ENCODE data around the gene REEP6. TPM values are rescaled to one million over a fixed set of nuclear protein-coding genes. Genes with fewer than 3 reads are reported as not detected.

The REEP6 gene
- polyA plus RNA-seq, 1 experiment, result 0.84 TPM

- POLR2A ChIA-PET, result no interaction called here
- CTCF ChIA-PET, result no interaction called here
These were observed 39.9 kb upstream of the REEP6 start for GRCh38 chr19:1450735-1451731.

DNA sequence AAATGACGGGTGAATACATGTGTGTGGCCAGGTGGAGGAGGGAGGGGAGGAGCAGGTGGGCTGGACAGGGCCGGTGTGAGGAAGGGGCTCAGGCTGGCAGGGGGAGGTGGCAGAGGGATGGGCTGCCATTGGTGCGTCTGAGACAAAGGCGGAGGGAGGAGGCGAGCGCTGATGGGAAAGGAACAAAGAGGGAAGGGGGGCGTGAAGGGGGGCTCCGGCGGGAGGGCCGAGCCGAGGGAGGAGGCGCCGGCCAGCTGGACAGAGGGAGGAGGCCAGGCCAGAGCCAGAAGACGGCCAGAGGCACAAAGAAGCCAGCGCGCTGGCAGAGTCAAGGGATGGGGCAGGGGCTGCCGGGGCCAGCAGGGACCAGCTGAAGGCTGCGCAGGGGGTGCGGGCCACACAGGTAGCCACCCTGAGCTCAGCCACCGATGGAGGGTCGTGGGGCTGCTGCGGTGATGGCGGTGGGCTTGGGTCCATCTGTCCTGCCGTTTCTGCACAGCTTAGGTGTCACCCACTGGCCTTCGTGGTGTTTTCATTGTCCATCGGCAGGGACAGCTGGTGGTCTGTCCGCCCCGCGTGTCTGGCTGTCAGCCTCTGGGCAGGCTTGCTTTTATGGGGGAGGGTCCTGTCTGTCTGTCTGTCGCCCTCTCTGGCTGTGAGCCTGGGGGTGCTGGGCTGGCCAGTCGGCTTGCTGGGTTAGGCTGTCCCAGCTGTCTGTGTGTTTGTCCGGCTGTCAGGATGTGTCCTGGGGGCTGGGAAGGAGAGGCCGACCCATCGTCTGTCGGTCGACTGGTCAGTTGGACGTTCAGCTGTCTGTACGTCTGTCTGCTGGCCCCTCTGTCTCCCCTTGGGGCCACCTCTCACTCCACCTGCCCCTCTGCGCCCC is 38.8 kb upstream of the REEP6 start:
- TF ChIP-seq, protein P1, sequence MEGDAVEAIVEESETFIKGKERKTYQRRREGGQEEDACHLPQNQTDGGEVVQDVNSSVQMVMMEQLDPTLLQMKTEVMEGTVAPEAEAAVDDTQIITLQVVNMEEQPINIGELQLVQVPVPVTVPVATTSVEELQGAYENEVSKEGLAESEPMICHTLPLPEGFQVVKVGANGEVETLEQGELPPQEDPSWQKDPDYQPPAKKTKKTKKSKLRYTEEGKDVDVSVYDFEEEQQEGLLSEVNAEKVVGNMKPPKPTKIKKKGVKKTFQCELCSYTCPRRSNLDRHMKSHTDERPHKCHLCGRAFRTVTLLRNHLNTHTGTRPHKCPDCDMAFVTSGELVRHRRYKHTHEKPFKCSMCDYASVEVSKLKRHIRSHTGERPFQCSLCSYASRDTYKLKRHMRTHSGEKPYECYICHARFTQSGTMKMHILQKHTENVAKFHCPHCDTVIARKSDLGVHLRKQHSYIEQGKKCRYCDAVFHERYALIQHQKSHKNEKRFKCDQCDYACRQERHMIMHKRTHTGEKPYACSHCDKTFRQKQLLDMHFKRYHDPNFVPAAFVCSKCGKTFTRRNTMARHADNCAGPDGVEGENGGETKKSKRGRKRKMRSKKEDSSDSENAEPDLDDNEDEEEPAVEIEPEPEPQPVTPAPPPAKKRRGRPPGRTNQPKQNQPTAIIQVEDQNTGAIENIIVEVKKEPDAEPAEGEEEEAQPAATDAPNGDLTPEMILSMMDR (IDR thresholded peaks at IDR 0.05; ENCODE audit: low read depth, low read length), result no peak
- no peak for DNase-seq (ENCODE audit: low read depth, low spot score)
- peaks cover 71% of the 10 kb centered on the region for H3K27me3 ChIP-seq (ENCODE audit: control insufficient read depth, insufficient read depth, low read length)
- CTCF ChIA-PET, result no interaction called here
- POLR2A ChIA-PET, result no interaction called here
- no peak overlapping the region for H3K27ac ChIP-seq (ENCODE audit: low read depth, low read length)
- peaks cover 10% of the 10 kb centered on the region; the same call in 1 of the 2 replicates for H3K9me3 ChIP-seq (ENCODE audit: control insufficient read depth, insufficient read depth, low read length)
- H3K4me3 ChIP-seq (ENCODE audit: low read depth, low read length), result no peak overlapping the region

More at GRCh38 chr19:1450735-1451731, 39.9 kb upstream of the REEP6 start:
- no peak overlapping the region for H3K27ac ChIP-seq (ENCODE audit: low read depth, low read length)
- DNase-seq (ENCODE audit: low read depth, low spot score), result no peak
- peaks cover 8% of the 10 kb centered on the region; the same call in 1 of the 2 replicates for H3K9me3 ChIP-seq (ENCODE audit: control insufficient read depth, insufficient read depth, low read length)
- H3K27me3 ChIP-seq (ENCODE audit: control insufficient read depth, insufficient read depth, low read length), result peaks cover 70% of the 10 kb centered on the region
- TF ChIP-seq, protein P1 (IDR thresholded peaks at IDR 0.05; ENCODE audit: low read depth, low read length), result no peak
- no peak overlapping the region for H3K4me3 ChIP-seq (ENCODE audit: low read depth, low read length)

DNA sequence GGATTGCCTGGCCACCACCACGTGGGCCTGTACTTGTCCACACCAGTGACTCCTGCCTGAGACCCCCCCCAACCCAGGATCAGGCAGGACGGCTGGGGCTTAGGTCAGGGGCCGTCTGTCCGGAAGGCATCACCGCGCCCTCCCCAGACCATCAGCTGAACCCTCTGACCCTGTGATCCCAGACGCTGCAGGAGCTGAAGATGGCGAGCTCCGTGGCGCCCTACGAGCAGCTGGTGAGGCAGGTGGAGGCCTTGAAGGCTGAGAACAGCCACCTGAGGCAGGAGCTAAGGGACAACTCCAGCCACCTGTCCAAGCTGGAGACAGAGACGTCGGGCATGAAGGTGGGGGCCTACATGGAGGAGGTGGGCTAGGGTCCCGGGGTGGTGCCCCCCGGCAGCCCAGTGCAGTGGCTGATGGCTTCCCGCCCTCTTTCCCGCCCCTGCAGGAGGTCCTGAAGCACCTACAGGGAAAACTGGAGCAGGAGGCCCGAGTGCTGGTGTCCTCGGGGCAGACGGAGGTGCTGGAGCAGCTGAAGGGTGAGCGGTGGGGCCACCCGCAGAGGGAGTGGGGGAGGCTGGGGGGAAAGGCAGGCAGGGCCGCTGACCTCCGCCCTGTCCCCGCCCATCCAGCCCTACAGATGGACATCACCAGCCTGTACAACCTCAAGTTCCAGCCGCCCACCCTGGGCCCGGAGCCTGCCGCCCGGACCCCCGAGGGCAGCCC is 38.0 kb upstream of the REEP6 start:
- CTCF ChIA-PET, result no interaction called here
- POLR2A ChIA-PET, result no interaction called here

DNA sequence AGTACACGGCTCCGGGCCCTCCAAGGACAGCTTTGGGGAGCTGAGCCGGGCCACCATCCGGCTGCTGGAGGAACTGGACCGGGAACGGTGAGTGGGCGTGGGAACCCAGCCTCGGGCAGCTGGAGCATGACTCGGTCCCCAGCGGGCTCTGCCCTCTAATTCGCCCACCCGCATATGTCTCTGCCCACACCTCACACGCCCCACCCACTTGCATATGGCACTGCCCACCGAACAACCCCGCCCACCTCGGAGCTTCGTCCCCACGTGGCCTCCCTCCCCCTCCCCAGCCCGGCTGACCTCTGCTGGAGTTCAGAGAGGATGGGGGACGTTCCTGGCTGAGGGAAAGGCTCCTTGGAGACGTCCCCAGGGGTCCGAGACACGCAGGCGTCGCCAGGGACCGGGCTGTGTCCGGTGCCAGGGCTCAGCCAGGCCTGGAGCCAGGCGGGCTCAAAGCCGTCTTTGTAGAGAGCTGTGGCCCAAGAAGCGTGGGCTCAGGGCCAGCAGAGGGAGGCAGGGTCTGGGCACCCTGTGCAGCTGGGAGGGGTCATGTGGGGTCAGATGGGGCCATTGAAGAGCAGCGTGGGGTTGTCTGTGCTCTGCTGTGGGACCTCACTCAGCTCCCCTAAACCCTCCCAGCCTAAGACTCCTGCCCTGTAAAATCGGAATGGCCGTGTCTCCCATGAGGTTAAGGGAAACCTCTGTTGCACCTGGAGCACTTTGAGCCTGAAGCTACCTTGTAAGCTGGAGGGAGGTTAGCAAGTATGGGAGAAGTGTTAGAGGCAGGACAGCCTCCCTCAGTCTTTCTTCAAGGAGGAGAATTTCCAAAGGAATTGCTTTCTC is 37.2 kb upstream of the REEP6 start:
- TF ChIP-seq, protein P1 (IDR thresholded peaks at IDR 0.05; ENCODE audit: low read depth, low read length), result no peak
- no peak for DNase-seq (ENCODE audit: low read depth, low spot score)

More for the DNA sequence above, 38.0 kb upstream of the REEP6 start:
- Histone ChIP-seq H3K9me3 (ENCODE audit: control insufficient read depth, insufficient read depth, low read length) (peaks cover 10% of the 10 kb centered on the region; the same call in 1 of the 2 replicates), H3K4me3 (ENCODE audit: low read depth, low read length) (no peak overlapping the region), H3K27ac (ENCODE audit: low read depth, low read length) (no peak overlapping the region), H3K27me3 (ENCODE audit: control insufficient read depth, insufficient read depth, low read length) (peaks cover 69% of the 10 kb centered on the region)
- DNase-seq (ENCODE audit: low read depth, low spot score), result no peak
- TF ChIP-seq, protein P1 (IDR thresholded peaks at IDR 0.05; ENCODE audit: low read depth, low read length), result no peak

More for the DNA sequence above, 37.2 kb upstream of the REEP6 start:
- ChIA-PET CTCF (no interaction called here), POLR2A (interaction anchor here (0.7 kb wide), 1 partner anchor 427 kb away, joined by 3 read pairs; the partner anchor contains the start of gene CNN2)
- peaks cover 73% of the 10 kb centered on the region for H3K27me3 ChIP-seq (ENCODE audit: control insufficient read depth, insufficient read depth, low read length)
- H3K9me3 ChIP-seq (ENCODE audit: control insufficient read depth, insufficient read depth, low read length), result peaks cover 10% of the 10 kb centered on the region; the same call in 1 of the 2 replicates
- H3K4me3 ChIP-seq (ENCODE audit: low read depth, low read length), result no peak overlapping the region
- no peak overlapping the region for H3K27ac ChIP-seq (ENCODE audit: low read depth, low read length)

Measured in AG04450 (cell line).